GM12873 (cell line): ENCODE data around the gene ZNF584.

Experiments used
- TF ChIP-seq, protein P1 (sequence below): IDR thresholded peaks from 2 replicates; pipeline ENCODE4 v1.5.1; 2012; ENCODE audit warnings: low read depth, mild to moderate bottlenecking, moderate library complexity, low read length, control low read depth; ENCODE audit not compliant: insufficient read depth; ENCODE audit errors: missing control alignments

The ZNF584 gene

DNA sequence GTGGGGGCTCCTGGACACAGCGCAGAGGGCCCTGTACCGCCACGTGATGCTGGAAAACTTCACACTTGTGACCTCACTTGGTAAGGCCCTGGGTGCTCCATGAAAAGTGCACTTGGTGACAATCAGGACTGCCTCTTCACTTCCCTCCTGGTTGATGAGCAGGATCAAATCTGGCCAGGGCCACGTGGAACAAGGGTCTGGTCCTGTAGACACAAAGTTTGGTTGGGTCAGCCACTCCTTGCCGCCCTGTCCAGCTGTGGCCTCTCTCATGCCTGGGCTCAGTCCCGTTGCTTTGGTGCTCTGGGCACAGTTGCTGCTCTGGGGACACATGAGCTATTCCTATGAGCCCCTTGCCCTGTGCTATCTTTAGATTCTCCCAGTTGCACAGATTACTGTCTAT lies 45.3 kb downstream of the ZNF584 start:
- TF ChIP-seq, protein P1, sequence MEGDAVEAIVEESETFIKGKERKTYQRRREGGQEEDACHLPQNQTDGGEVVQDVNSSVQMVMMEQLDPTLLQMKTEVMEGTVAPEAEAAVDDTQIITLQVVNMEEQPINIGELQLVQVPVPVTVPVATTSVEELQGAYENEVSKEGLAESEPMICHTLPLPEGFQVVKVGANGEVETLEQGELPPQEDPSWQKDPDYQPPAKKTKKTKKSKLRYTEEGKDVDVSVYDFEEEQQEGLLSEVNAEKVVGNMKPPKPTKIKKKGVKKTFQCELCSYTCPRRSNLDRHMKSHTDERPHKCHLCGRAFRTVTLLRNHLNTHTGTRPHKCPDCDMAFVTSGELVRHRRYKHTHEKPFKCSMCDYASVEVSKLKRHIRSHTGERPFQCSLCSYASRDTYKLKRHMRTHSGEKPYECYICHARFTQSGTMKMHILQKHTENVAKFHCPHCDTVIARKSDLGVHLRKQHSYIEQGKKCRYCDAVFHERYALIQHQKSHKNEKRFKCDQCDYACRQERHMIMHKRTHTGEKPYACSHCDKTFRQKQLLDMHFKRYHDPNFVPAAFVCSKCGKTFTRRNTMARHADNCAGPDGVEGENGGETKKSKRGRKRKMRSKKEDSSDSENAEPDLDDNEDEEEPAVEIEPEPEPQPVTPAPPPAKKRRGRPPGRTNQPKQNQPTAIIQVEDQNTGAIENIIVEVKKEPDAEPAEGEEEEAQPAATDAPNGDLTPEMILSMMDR = no peak

DNA sequence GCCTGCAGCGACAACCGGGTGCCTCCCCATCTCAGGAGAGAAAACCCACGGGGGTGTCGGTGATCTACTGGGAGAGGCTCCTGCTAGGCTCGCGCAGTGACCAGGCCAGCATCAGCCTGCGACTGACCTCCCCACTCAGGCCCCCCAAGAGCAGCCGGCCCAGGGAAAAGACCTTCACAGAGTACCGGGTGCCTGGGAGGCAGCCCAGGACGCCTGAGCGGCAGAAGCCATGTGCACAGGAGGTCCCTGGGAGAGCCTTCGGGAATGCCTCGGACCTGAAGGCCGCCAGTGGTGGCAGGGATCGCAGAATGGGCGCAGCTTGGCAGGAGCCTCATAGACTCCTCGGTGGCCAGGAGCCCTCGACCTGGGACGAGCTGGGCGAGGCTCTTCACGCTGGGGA lies 46.9 kb downstream of the ZNF584 start:
- TF ChIP-seq, protein P1 = no peak

DNA sequence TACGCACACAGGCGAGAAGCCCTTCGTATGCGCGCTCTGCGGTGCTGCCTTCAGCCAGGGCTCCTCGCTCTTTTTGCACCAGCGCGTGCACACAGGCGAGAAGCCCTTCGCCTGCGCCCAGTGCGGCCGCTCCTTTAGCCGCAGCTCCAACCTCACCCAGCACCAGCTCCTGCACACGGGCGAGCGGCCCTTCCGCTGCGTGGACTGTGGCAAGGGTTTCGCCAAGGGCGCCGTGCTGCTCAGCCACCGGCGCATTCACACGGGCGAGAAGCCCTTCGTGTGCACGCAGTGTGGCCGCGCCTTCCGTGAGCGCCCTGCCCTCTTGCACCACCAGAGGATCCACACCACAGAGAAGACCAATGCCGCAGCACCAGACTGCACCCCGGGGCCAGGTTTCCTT lies 47.7 kb downstream of the ZNF584 start:
- TF ChIP-seq, protein P1 = no peak

DNA sequence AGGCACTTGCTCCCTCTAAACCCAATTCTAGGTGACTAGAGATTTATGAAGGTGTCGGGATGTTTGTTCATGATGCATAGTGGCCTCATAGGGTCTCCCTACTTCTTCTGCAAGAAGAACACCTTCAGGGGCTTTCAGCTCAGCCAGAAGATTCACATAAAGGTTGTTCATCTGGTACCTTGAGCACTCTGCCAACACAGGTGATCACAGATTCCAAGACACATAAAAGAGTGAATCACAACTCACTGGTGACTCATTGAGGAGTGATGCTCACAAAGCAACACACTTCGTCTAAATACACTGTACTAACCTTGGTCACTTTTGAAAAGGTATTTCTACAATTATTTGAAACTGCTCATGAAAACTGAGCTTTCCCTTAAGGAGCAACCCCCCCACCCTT lies 51.6 kb downstream of the ZNF584 start:
- TF ChIP-seq, protein P1 = no peak

DNA sequence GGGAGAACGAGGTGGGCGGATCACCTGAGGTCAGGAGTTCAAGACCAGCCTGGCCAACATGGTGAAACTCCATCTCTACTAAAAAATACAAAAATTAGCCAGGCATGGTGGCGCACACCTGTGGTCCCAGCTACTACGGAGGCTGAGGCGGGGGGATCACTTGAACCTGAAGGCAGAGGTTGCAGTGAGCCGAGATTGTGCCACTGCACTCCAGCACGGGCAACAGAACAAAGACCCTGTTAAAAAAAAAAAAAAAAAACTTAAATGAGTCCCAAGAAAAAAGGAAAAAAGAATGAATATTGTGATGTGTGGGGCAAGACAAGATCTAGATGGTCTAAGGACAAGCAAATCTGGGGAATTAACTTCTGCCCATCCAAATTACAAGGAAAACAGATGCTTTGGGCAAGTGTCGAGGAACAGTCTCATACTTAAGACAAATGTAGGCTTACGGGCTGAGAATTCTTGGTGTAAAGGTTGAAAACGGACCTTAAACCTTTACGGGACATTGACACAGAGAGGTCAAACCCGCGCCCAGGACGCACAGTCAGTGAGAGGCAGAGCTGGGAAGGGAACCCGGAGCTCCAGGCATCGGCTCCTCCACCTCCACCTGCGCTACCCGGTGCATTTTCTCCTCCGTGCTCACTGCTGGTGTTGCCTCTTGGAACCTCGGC lies 57.8 kb downstream of the ZNF584 start:
- TF ChIP-seq, protein P1 = no peak

DNA sequence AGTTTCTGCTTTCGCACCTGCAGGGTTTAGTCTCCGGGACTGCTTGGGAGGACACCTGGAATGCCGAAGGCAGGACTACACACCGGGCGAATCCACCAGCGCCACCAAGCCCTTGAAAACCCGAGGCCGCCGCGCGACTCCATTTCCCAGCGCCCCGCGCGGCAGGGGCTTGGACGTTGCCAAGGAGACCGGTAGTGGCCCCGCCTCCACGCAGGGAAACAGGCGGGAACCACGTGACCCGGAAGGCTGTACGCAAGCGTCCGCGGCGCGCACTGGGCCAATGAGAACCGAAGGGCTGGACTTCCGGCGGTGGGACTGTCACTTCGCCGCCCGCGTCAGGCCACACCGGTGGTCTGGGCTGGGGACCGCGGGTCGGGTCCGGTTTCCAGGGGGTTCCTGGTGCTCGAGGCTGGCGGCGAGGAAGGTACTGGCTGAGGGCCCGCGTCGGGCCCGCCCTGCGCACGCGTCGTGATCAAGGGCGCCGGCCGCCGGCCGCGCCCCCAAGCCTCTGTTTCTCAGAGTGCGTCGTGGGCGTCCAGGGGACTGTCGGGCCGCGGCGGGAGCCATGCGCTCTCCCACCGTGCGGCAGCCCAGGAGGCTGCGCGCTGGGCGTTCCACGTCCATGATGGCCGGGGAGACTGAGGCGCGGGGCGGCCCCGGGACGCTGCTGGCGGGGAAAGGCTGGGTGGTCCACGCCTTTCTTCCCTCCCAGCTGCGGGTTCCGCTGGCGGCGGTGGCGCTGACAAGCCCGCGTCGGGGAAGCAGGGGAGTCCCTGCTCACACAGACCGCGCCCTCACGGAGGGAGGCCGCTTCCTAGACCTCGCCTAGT lies 58.5 kb downstream of the ZNF584 start, which contains the start of gene ZNF324:
Gene ZNF324, plus strand, starts transcription at position 321 of the 830 bp plus-strand sequence. CDS start 2,106 bp downstream, outside the sequence.
- TF ChIP-seq, protein P1 = peak; percentile 3
